Measurements from ENCODE around the gene GPR183. TPM values are rescaled to one million over a fixed set of nuclear protein-coding genes. Genes with fewer than 3 reads are reported as not detected.
A peak's percentile ranks its signal among the peaks of the same experiment; 100 is the strongest.

The GPR183 gene
- total and polyA plus RNA-seq, 10 of the 15 experiments (the other 5 are each of a cell fraction or from before 2014, with no cell fraction given) = 134 to 669 (median 225) TPM

- TF ChIP-seq CUX1 (IDR thresholded peaks at IDR 0.05; ENCODE audit: insufficient replicate concordance, low read depth, low read length) (no peak), CTCF (IDR thresholded peaks at IDR 0.05 in 2 of 3, conservative IDR thresholded peaks at IDR 0.05 in 1 of 3; ENCODE audit: control insufficient read depth in 2 of 3, extremely low read depth in 1 of 3, insufficient read depth in 1 of 3, low read depth in 3 of 3, low read length in 3 of 3) (no peak), POLR2AphosphoS5 (IDR thresholded peaks at IDR 0.05; ENCODE audit: low read length) (no peak), SMAD1 (IDR thresholded peaks at IDR 0.05; ENCODE audit: low read depth, partially characterized antibody) (no peak), NR2F1 (conservative IDR thresholded peaks at IDR 0.05) (no peak), MAX (IDR thresholded peaks at IDR 0.05; ENCODE audit: low read depth, low read length) (no peak), NFYA (IDR thresholded peaks at IDR 0.05; ENCODE audit: borderline replicate concordance, low read depth, low read length) (no peak), TAF1 (IDR thresholded peaks at IDR 0.05; ENCODE audit: borderline replicate concordance, low read depth, low read length) (no peak), RELA (IDR thresholded peaks at IDR 0.05; ENCODE audit: borderline replicate concordance, partially characterized antibody) (no peak), FOS (IDR thresholded peaks at IDR 0.05; ENCODE audit: borderline replicate concordance, extremely low read depth, insufficient read length) (no peak), SP1 (IDR thresholded peaks at IDR 0.05; ENCODE audit: low read depth, low read length) (no peak), ETV6 (conservative IDR thresholded peaks at IDR 0.05 in 1 of 2, IDR thresholded peaks at IDR 0.05 in 1 of 2; ENCODE audit: borderline replicate concordance in 1 of 2, low read depth in 1 of 2) (peak in 1 of 2 experiments; percentile 25; a peak in 1 of 4 replicates), SMC3 (IDR thresholded peaks at IDR 0.05; ENCODE audit: borderline replicate concordance, low read length) (no peak), SRF (IDR thresholded peaks at IDR 0.05; ENCODE audit: low read depth in 2 of 2, low read length in 2 of 2) (no peak), BMI1 (IDR thresholded peaks at IDR 0.05; ENCODE audit: borderline replicate concordance) (no peak), JUNB (IDR thresholded peaks at IDR 0.05) (peak; percentile 87), ZNF592 (IDR thresholded peaks at IDR 0.05) (no peak), CBX5 (IDR thresholded peaks at IDR 0.05; ENCODE audit: low read depth) (no peak), IKZF1 (conservative IDR thresholded peaks at IDR 0.05) (no peak)
Observed at GRCh38 chr13:99347911-99348451, 40.8 kb upstream of the GPR183 start (continued).

Measured in GM12878 (cell line).